ELR (cell line): ENCODE data around the gene C3AR1.
"Not testable (repeated sequence)": the region's sequence is repeated elsewhere in the genome, so short reads cannot be mapped to it uniquely, and the experiment has no call there.

Experiments used
- DNase-seq: peaks from one replicate; pipeline ENCODE4 v3.0.0-alpha.2; 2015; ENCODE audit warnings: low read depth

Gene C3AR1

DNA sequence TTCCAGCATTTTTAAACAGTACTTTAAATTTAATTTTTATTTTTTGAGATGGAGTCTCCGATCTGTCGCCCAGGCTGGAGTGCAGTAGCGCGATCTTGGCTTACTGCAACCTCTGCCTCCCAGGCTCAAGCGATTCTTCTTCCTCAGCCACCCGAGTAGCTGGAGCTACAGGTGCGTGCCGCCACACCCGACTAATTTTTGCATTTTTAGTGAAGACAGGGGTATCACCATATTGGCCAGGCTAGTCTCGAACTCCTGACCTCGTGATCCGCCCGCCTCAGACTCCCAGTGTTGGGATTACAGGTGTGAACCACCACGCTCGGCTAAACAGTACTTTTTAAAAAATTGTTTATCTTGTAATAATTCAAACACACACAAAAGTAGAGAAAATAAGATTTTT is 37.9 kb downstream of the C3AR1 start:
- no peak for DNase-seq

DNA sequence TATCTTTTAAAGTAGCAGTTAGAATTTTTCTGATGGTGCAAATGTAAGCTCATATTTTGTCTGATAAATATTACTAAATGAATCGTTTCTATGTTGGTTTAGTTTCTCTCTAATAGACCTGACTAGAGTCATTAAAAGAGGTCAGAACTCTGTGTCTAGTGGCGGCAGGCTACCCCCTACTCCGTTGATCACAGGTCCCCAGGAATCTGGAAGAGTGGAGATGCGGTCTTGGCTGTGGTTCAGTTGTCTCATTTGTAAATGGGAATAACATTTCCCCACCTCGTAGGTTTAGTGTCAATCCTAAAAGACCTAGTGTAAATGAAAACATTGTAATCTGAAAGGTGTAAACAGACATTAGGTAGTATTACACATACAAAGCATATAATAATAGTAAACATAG is 38.3 kb downstream of the C3AR1 start:
- DNase-seq, result no peak

DNA sequence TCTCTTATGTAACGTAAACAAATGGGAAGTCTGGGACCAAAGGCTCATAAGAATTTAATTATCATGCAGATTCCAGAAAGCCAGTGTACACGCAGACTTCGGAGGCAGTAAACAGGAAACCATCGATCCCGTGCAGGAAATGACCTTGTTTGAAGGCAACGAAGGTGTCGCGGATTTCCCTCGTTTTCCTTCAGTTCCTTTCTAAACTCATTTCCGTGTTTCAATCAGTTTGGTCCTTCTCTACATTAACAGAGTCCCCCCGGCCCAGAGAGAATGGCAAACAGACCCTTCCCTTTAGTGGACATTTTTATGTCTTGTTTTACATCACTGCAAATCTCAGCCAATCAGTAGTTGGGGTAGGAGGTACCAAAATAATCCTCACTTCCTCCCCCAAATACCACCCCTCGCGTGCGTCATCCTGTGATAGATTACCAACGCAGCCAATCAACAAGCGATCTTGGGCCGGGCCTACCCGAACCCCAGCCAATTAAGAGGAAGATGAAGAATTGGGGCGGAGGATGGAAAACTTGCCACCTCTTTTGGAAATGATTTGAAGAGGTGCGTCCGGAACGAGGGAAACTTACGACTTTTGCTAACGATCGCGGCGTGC is 39.8 kb downstream of the C3AR1 start:
- DNase-seq, result peak; percentile 99

DNA sequence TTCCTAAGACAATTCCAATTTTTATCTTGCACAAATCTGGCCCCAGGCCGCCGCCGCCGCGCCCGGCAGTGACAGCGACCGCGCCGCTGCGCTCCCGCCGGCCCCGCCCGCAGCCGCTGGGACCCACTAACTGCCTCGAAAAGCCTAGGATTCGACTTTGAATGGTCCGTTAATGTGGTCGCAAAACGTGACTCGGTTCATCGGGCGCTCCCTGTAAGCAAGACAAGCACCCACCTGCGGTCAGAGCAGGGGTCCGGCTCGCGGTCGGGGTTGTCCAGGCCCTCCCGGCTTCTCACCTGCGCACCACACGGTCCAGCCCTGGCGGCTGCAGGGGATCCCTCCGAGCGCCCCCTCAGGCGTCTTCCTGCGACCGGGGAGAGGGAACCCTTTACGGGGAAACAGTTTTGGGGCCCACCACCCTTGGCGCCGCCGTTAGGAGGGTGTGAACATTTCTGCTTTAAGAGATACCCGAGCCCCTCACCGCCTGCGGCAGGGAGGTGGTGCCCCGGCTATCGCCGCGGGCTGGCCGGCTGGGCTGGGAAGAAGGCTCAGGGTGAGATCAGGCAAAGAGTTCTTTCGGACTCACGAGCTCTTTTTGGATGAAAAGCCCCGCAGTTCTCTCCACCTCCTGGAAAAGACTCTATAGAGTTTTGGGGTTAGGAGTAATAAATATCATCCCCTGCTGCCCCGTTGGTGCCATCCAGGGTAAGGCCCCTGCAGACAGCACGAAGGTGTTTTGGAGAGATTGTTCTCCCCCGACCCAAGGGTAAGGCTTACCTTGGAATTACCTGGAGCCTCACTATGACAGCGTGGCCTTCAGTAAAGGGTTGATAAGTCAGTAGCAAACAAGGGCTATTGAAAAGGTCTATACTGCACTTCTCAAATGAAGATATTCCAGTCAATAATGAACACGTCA is 47.2 kb downstream of the C3AR1 start:
- peak; percentile 28 for DNase-seq

DNA sequence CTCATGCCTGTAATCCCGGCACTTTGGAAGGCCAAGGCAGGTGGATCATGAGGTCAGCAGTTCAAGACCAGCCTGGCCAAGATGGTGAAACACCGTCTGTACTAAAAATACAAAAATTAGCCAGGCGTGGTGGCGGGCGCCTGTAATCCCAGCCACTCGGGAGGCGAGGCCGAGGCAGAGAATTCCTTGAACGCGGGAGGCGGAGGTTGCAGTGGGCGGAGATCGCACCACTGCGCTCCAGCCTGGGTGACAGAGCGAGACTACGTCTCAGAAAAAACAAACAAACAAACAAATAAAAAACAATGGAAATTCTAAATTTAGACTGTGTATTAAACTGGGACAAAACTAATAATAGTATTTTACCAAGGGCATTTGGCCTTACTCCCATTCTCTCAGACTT is 47.9 kb downstream of the C3AR1 start:
- DNase-seq, result not testable (repeated sequence)

DNA sequence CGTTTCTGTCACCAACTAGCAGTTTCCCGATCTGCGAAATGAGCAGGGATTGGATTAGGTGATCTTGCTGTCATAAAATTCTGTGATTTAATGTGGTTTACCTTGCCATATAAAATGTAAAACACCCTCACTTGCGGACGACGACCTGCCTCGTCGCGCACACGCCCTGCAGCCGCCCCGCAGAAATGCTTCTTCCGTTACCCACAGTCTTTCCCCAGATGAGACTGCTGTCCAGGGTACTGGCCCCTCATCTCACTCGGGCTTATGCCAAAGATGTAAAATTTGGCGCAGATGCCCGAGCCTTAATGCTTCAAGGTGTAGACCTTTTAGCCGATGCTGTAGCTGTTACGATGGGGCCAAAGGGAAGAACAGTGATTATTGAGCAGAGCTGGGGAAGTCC is 51.3 kb downstream of the C3AR1 start:
- no peak for DNase-seq

DNA sequence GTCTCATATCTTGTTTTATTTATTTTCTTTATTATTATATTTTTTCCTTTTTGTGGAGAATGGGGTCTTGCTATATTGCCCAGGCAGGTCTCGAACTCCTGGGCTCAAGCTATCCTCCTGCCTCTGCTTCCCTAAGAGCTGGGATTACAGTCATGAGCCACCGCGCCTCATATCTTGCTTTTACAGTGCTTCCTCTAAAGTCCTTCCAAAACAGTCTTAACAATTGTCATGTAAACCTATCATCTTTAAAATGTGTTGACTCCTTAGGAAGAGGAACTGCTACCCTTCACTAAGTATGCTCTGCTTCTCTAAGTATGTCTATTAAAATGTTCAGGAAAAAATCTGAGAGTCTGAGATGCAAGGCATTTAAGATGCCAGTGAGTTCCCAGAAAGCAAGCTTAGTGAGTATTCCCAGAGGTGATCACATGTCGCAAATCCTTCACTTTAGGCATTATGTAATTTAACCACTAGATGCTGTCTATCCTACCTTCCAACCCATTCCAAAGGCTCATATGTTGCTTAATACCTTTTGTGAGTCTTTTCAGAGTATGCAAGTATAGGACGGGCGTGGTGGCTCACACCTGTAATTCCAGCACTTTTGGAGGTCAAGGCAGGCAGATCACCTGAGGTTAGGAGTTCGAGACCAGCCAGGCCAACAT is 53.4 kb downstream of the C3AR1 start:
- DNase-seq, result no peak

DNA sequence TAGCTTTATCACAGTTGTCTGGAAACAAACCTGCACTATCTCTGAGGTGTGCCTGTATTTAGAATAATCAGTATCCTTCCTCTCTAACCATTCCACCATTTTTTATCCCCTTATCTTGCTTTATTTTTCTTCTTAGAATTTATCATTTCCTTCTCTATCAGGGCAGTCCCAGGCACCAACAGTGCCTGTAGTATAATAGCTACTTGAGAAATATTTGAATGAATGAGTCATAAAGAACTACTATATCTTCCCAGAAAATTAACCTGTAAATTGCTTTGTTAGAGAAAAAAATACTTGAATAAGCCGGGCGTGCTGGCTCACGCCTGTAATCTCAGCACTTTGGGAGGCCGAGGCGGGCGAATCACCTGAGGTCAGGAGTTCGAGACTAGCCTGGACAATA is 54.8 kb downstream of the C3AR1 start:
- no peak for DNase-seq
